CD4-positive, alpha-beta T cell (primary cell): ENCODE results near the gene IFI30. TPM values are rescaled to one million over a fixed set of nuclear protein-coding genes. Genes with fewer than 3 reads are reported as not detected.

ENCODE experiments used
- ATAC-seq: fragments of 200-7000 bp; cut with Tn5 transposase; one replicate; pipeline ENCODE4 v1.10.0; 2022; ENCODE audit warnings: mild to moderate bottlenecking; ENCODE audit not compliant: poor library complexity
- CTCF ChIA-PET: fragments of 350-600 bp; sonication (Branson Sonifier 250); formaldehyde crosslinking; loops from one replicate; lab custom pipeline; 2021; ENCODE audit warnings: antibody characterized with exemption, inconsistent platforms; lab: Charles Lee
- POLR2A ChIA-PET: fragments of 350-600 bp; sonication (Branson Sonifier 250); formaldehyde crosslinking; loops from one replicate; lab custom pipeline; 2021; ENCODE audit warnings: antibody characterized with exemption, inconsistent platforms; lab: Charles Lee
- DNase-seq, 14 experiments: peaks; one replicate each; pipeline ENCODE4 v3.0.0-alpha.2; 2013 to 2020; ENCODE audit warnings: mixed read lengths in 2 of 14
- H3K27ac ChIP-seq, 2 donors: one replicate each; pipeline versions ENCODE4 v1.5.1 to v1.7.0; 2013; ENCODE audit warnings: low read length in 2 of 2, low read depth in 1 of 2, mild to moderate bottlenecking in 1 of 2
- H3K27me3 ChIP-seq, 2 experiments: 1 replicate in 1 of 2; 2 replicates in 1 of 2; pipeline versions ENCODE4 v1.6.1 to v1.7.0; 2013; ENCODE audit warnings: low read length in 2 of 2, control low read depth in 1 of 2, mild to moderate bottlenecking in 1 of 2, moderate library complexity in 1 of 2; ENCODE audit not compliant: insufficient read depth in 2 of 2, control insufficient read depth in 1 of 2
- H3K36me3 ChIP-seq: one replicate; pipeline ENCODE4 v1.6.1; 2013; ENCODE audit warnings: low read length, control low read depth; ENCODE audit not compliant: insufficient read depth
- H3K4me1 ChIP-seq: one replicate; pipeline ENCODE4 v1.6.1; 2013; ENCODE audit warnings: low read length, control low read depth; ENCODE audit not compliant: insufficient read depth
- H3K4me3 ChIP-seq: one replicate; pipeline ENCODE4 v1.5.1; 2013; ENCODE audit warnings: mild to moderate bottlenecking, low read length, moderate library complexity
- H3K9me3 ChIP-seq, 2 experiments: 1 replicate in 1 of 2; 2 replicates in 1 of 2; pipeline versions ENCODE4 v1.6.1 to v1.7.0; 2013; ENCODE audit warnings: low read length in 2 of 2, mild to moderate bottlenecking in 2 of 2, control low read depth in 1 of 2, moderate library complexity in 1 of 2; ENCODE audit not compliant: control insufficient read depth in 1 of 2, insufficient read depth in 1 of 2
- H3K27ac Mint-ChIP-seq: one replicate; pipeline ENCODE4 v1.8.0; 2020; ENCODE audit warnings: mixed read lengths
- H3K27me3 Mint-ChIP-seq: one replicate; pipeline ENCODE4 v1.8.0; 2021; ENCODE audit warnings: mixed read lengths
- H3K36me3 Mint-ChIP-seq: one replicate; pipeline ENCODE4 v1.8.0; 2021; ENCODE audit warnings: low read depth, mixed read lengths
- H3K4me1 Mint-ChIP-seq: one replicate; pipeline ENCODE4 v1.8.0; 2021; ENCODE audit warnings: low read depth, mixed read lengths
- H3K4me3 Mint-ChIP-seq: one replicate; pipeline ENCODE4 v1.8.0; 2020; ENCODE audit warnings: mild to moderate bottlenecking, mixed read lengths
- H3K9me3 Mint-ChIP-seq: one replicate; pipeline ENCODE4 v1.8.0; 2020; ENCODE audit warnings: mixed read lengths
- intact Hi-C, 2 experiments: fragments of 100-400 bp; cut with DNase I in 1 of 2; cut with micrococcal nuclease in 1 of 2; formaldehyde crosslinking; loops; one replicate each; pipeline versions ENCODE4 v1.15.1 to v1.9.0; 2023 to 2025; cut with DNase I, micrococcal nuclease
- total RNA-seq, 174 experiments: library from RNA in 2 of 174; stranded (reverse) in 2 of 174; gene quantifications; one replicate each; pipeline ENCODE4 v1.2.3 and lab custom pipeline; 2021 to 2026
- TF ChIP-seq, protein P1 (sequence below): fragments of 200-600 bp; IDR thresholded peaks from one replicate; pipeline ENCODE4 v1.8.0; 2022; ENCODE audit warnings: antibody characterized with exemption, mild to moderate bottlenecking

Gene IFI30
- total RNA-seq, 2 experiments from 2014 or later = 10.6 to 10.7 TPM

DNA sequence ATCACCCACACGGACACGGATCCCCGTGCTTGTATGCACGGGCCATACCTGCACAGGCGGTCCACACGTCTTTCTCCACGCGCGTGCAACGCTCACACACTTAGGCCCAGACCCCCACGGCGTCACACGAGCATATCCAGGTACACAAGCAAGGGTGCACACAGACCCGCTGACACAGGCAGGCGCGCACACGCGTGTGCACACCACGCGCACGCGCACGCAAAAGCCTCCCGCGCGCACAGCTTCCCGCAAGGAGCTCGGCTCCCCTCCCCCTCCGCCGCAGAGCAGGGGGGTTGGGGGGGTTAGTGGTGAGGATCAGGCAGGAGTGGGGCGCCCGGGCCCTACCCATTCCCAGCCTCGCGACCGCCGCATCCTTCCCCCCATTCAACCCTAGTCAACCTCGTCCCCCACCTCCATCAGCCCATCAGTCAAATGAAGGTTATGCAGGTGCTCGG, 29.8 kb downstream of the IFI30 start:
- Mint-ChIP-seq H3K27ac (peak overlapping the region; percentile 91), H3K27me3 (peaks cover 2% of the 10 kb centered on the region), H3K36me3 (peaks cover 43% of the 10 kb centered on the region), H3K9me3 (no peaks in the 10 kb centered on the region), H3K4me1 (peaks cover 22% of the 10 kb centered on the region), H3K4me3 (peak overlapping the region; percentile 96)
- no peak overlapping the region for H3K27ac ChIP-seq
- H3K27me3 ChIP-seq = no peaks in the 10 kb centered on the region
- intact Hi-C loops = loop anchor here in 1 of 2 experiments (2.0 to 5.0 kb wide), 3 partner anchors 49 to 629 kb away; partner anchors contain the start of gene UPF1
- CTCF ChIA-PET = interaction anchor here (0.6 to 3.8 kb wide), 4 partner anchors 11 to 737 kb away, joined by 3 to 21 read pairs (median 12); partner anchors contain the start of gene MPV17L2
- ATAC-seq (peak; percentile 31), DNase-seq (peak in 13 of 14 experiments; percentile 26 to 83 (median 64))
- H3K36me3 ChIP-seq = peaks cover 10% of the 10 kb centered on the region
- H3K4me3 ChIP-seq = peak overlapping the region; percentile 89
- TF ChIP-seq, protein P1, sequence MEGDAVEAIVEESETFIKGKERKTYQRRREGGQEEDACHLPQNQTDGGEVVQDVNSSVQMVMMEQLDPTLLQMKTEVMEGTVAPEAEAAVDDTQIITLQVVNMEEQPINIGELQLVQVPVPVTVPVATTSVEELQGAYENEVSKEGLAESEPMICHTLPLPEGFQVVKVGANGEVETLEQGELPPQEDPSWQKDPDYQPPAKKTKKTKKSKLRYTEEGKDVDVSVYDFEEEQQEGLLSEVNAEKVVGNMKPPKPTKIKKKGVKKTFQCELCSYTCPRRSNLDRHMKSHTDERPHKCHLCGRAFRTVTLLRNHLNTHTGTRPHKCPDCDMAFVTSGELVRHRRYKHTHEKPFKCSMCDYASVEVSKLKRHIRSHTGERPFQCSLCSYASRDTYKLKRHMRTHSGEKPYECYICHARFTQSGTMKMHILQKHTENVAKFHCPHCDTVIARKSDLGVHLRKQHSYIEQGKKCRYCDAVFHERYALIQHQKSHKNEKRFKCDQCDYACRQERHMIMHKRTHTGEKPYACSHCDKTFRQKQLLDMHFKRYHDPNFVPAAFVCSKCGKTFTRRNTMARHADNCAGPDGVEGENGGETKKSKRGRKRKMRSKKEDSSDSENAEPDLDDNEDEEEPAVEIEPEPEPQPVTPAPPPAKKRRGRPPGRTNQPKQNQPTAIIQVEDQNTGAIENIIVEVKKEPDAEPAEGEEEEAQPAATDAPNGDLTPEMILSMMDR = no peak
- POLR2A ChIA-PET = interaction anchor here (0.6 to 3.6 kb wide), 13 partner anchors 9 to 1159 kb away, joined by 3 to 67 read pairs (median 6); partner anchors contain the start of genes JUND, MAST3, MPV17L2 and PIK3R2
- H3K4me1 ChIP-seq = peaks cover 33% of the 10 kb centered on the region
- H3K9me3 ChIP-seq = no peaks in the 10 kb centered on the region

DNA sequence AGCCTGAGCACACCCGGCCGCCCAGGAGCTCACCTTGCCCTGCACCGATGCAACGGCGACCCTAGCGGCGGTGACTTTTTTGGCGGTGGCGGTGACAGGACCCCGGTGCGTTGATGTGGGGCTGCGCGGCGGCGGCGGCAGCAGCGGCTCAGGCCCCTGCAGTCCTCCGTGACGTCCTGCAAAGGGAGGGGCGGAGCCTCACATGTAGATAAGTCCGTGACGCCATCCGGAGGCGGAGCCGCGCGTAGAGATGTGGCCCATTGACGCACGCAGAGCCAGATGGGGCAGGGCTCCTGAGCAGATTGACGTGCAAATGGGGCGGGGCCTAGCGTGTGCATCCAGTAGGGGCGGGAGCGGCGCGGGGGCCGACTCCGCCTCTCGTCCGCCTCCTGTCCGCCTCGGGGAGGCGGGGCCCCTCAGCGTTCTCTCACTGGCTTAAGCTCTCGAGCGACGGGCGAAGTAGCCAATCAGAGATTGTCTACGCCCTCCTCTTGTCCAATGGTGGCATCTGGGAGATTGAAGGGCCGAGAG, 30.3 kb downstream of the IFI30 start, which contains the start of gene RAB3A:
TSS of gene RAB3A (minus strand) at position 180 of the 531 bp plus-strand sequence. CDS start 1,302 bp downstream, outside the sequence.
- H3K9me3 ChIP-seq = no peaks in the 10 kb centered on the region
- POLR2A ChIA-PET = interaction anchor here (0.6 to 3.6 kb wide), 14 partner anchors 9 to 1159 kb away, joined by 3 to 67 read pairs (median 6); partner anchors contain the start of genes JUND, MAST3, MPV17L2 and PIK3R2
- peak within 1 kb of the TSS; percentile 91 for H3K27ac Mint-ChIP-seq
- peak within 1 kb of the TSS; percentile 89 for H3K4me3 ChIP-seq
- peaks cover 22% of the 10 kb centered on the region for H3K4me1 Mint-ChIP-seq
- ATAC-seq (peak; percentile 87), DNase-seq (peak; percentile 98 to 100 (median 99))
- TF ChIP-seq, protein P1 = no peak
- peaks cover 33% of the 10 kb centered on the region for H3K4me1 ChIP-seq
- peak within 1 kb of the TSS; percentile 96 for H3K4me3 Mint-ChIP-seq
- H3K36me3 Mint-ChIP-seq = peaks cover 38% of the 10 kb centered on the region
- H3K9me3 Mint-ChIP-seq = no peaks in the 10 kb centered on the region
- peak within 1 kb of the TSS; percentile 8 to 56 for H3K27ac ChIP-seq
- peaks cover 8% of the 10 kb centered on the region for H3K36me3 ChIP-seq
- intact Hi-C loops = loop anchor here (1.0 to 5.0 kb wide), 5 partner anchors 11 to 628 kb away; partner anchors contain the start of genes MPV17L2 (in 1 of the 2) and UPF1 (in 1 of the 2)
- H3K27me3 Mint-ChIP-seq = peaks cover 6% of the 10 kb centered on the region
- CTCF ChIA-PET = interaction anchor here (0.6 to 3.8 kb wide), 5 partner anchors 11 to 738 kb away, joined by 3 to 21 read pairs (median 8); partner anchors contain the start of gene MPV17L2
- no peaks in the 10 kb centered on the region for H3K27me3 ChIP-seq

DNA sequence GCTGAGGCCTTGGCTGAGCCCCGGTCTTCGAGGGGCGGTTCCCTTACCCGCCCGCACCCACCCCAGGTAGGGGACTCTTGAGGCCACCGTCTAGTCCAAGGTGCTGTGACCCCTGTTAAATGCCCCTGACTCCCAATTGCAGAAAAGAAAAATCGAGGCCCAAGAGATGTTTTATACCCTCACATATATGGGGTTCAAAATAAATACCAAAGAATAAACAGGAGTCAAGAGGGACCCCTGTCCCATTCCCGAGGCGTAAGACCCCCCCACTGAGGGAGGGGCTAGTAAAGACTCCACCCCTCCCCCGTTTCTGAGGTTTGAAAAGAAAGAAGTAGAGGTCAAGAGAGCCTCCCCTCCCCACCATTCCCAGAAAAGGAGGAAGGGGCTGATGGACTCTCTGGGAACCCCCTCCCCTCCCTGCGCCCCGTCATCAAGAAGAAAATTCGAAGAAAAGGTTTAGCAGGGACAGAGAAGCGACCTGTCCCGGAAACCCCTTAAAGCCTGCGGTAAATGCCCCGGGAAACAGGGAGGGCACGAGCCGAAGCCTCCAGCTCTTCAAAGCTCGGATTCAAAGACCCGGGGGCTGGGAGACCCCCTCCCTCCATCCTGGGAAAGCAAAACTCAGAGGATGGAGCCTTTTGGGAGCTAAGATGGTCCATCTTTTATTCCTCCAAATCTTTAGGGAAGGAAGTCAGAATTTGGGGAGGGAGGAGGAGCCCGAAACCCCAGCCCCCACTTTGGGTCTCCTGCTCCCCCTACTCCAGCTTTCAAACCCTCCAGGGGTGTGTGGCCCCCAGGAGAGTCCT, 31.0 kb downstream of the IFI30 start:
- Histone ChIP-seq H3K9me3 (no peaks in the 10 kb centered on the region), H3K27me3 (no peaks in the 10 kb centered on the region), H3K4me3 (peak overlapping the region; percentile 64), H3K27ac (peak overlapping the region; percentile 8 to 56), H3K4me1 (peaks cover 33% of the 10 kb centered on the region), H3K36me3 (peaks cover 8% of the 10 kb centered on the region)
- ChIA-PET CTCF (interaction anchor here (0.6 to 3.8 kb wide), 5 partner anchors 12 to 738 kb away, joined by 3 to 21 read pairs (median 8); partner anchors contain the start of gene MPV17L2), POLR2A (interaction anchor here (0.6 to 3.6 kb wide), 13 partner anchors 10 to 214 kb away, joined by 3 to 67 read pairs (median 5); partner anchors contain the start of genes JUND, MPV17L2, PIK3R2 and SSBP4)
- no peak for ATAC-seq
- Mint-ChIP-seq H3K27me3 (peaks cover 6% of the 10 kb centered on the region), H3K9me3 (no peaks in the 10 kb centered on the region), H3K4me3 (peak overlapping the region; percentile 96), H3K27ac (peak overlapping the region; percentile 91), H3K36me3 (peaks cover 32% of the 10 kb centered on the region), H3K4me1 (peaks cover 22% of the 10 kb centered on the region)
- intact Hi-C loops = loop anchor here (1.0 to 5.0 kb wide), 5 partner anchors 11 to 628 kb away; partner anchors contain the start of genes MPV17L2 (in 1 of the 2) and UPF1 (in 1 of the 2)
- TF ChIP-seq, protein P1 = no peak
- peak in 9 of 14 experiments; percentile 16 to 73 (median 49) for DNase-seq
